HG03565 (cell line): ENCODE measurements around the gene TFF2.

Experiments
- ATAC-seq: cut with Tn5 transposase; IDR thresholded peaks from one replicate; pipeline ENCODE4 v1.9.1; 2021; ENCODE audit warnings: mild to moderate bottlenecking, moderate library complexity; ENCODE audit not compliant: unreplicated experiment

Gene TFF2

DNA sequence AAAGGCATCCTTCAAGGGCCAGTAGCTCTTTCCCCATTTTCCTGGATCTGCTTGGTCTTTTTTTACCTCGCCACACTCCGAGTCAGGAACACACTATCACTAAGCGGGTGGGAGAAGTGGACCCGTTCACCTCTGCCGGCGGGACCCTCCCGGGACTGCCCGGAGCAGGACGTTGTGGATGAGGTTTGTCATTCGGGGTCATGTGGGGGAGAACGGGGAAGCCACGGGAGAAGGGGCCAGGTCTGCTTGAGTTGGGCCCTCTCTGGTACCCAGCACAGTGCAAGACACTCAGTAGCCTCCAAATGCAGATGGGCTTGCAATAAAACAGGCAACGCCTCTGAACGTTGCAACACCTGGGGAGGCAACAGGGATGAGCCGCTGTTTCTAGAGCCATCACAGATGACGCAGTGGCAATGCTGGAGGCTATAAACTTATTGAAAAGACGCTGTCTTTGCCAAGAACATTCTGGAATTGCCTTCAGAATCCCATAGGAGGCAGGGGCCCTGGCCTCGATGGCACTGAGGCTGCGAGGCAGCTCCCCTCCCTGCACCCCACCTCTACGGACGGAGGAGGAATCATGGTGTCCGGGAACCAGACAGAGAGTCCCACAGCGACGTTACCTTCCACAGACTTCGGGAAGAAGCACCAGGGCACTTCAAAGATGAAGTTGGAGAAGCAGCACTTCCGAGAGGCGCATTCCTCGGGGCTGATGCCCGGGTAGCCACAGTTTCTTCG, 3.8 kb downstream of the TFF2 start:
- ATAC-seq, result no peak

GRCh38 chr21:42346441-42346840, 4.4 kb downstream of the TFF2 start:
- ATAC-seq, result no peak

DNA sequence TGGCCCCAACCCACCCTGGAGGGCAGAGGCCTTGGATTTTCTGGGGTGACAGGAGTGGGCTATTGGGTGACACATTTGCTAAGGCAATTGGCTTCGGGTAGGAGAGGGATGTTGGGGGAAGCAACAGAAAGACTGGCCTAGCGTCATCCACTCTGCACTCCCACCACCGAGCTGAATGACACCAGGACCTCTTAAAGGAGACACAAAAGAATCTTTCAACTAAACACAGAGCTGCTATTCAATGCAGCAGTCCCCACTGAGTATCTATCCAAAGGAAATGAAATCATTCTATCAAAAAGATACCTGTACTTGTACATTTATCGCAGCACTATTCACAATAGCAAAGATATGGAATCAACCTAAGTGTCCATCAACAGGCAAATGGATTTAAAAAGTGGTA, 6.2 kb downstream of the TFF2 start:
- no peak for ATAC-seq

- ATAC-seq, result no peak
These were observed 6.8 kb downstream of the TFF2 start for GRCh38 chr21:42343963-42344510.

DNA sequence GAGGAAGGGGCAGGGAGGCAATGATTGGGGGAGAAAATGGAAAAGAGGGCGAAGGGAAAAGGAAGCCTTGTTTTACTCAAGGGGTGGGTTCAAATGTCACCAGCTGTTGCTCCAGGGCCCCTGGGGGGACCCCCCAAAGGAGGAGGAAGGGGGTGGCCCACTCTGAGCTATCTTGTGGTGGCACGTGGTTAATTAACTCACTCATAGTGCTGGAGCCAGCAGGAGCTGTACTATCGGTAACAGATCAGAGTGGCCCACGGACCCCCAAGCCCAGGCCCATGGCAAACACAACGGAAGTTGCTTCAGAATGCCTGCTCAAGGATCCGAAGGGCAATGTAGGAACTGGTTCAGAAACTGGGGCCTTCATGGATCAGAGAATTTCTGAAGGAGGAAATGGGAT, 7.2 kb downstream of the TFF2 start:
- no peak for ATAC-seq

DNA sequence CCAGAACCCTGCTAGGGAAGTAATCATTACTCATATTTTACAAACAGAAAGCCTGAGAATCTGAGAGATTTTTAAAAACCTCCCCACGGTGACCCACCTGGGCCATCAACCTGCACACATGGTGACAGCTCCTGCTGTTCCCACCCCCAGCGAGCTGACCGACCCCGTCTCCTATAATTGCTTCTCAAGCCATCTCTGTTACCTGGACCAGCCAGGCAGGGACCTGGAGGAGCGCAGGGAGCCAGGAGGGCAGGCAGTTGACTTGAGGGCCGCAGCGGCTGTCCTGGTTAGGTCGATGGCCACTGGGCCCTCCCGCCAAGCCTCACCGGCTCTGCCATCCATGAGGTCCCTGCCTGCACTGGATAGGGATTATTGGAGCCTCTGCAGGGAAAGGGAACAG, 7.7 kb downstream of the TFF2 start:
- ATAC-seq, result no peak

DNA sequence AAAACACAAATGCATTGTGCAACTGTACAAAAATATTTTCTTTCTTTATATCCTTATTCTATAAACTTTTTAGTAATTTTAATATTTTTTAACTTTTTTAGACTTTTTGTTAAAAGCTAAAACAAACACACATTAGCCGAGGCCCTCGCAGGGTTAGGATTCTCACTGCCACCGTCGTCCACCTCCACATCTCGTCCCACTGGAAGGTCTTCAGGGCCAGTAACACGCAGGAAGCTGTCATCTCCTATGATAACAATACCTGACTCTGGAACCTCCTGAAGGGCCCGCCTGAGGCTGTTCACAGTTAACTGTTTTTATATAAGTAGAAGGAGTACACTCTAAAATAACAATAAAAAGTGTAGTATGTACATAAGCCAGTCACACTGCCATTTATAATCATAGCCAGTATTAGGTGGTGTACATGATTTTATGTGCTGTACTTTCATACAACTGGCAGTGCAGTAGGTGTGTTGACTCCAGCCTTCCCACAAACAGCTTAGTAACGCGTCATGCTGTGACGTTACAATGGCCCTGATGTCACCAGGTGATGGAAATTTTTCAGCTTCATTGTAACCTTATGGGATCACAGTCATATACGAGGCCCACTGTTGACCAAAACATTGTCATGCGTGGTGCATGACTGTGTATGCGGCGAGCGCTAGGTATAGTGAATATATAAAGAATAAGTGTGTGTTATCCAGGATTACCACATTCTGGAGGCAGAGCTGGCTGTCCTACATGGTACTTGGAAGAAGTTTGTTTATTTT, 8.8 kb downstream of the TFF2 start:
- no peak for ATAC-seq

GRCh38 chr21:42340187-42341050, 10.4 kb downstream of the TFF2 start:
- ATAC-seq, result no peak

GRCh38 chr21:42338729-42339715, 11.8 kb downstream of the TFF2 start:
- no peak for ATAC-seq

GRCh38 chr21:42337830-42338728, 12.7 kb downstream of the TFF2 start:
- no peak for ATAC-seq

- ATAC-seq, result no peak
These were observed 13.5 kb downstream of the TFF2 start for GRCh38 chr21:42337276-42337675.

DNA sequence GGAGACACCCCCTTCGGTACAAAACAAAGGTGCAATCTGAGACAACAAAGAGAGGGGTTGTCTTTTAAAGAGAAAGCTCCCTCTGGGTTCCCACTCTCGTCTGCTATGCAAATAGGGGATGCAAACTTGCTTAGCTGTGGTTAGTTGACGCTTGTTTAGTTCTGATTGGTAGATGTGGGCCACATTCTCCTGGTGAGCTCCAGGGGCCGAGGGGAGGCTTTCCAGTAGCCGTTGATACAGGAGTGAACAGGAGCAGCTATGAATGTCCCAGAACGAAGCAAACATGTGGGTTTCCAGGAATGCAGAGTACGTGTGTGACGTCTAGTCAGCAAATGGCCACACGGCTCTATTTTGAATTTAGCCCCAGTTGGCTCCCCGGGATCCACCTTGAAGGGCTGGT, 14.7 kb downstream of the TFF2 start:
- no peak for ATAC-seq

DNA sequence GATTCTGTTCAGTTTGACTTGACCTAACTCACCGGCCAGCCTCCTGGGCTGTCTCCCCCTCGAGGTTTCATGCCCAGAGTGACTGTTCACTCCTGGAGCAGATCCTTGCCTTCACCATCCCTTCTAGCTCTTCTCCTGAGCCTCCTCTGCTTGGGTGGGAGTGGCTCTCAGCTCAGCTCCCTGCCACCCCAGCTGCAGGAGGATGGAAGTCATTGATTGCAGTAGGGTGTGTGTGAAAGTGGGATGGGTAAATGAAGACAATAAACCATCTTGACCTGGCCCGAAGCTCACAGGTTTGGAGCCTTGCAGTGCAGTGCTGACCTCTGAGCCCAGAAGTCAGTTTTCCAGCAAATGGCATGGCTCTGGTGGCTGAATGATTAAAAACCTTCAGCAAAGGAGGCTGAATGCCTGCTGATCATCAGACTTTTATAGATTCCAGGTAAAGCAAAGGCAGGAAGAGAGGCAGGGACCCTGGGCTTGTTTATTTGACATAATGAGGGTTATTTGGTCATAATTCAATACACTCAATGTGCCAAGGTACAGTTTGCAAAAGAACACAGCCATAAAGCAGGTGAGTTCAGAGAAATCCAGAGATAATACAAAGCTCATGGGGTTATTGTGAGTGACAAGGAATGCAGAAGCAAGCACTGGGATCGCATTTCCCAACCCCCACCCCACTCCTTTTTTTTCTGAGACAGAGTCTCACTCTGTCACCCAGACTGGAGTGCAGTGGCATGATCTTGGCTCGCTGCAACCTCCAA, 18.1 kb downstream of the TFF2 start:
- no peak for ATAC-seq

DNA sequence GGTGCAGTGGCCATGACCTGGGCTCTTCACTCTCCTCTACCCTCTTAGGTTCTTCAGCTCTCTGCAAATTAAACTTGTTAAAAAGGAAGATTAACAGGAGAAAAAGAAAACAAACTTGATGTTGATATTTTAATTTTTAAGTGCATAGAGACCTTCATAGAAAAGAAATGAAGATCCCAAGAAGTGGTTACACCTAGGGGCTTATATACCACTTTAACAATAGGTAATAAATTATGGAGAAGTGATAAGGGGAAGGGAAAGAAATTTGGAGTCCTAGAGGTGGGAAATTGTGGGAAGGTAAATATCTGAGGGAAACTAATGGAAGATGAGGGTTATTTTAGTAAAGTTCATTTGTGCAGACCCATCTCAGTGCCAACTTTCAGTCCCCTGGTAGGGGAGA, 19.1 kb downstream of the TFF2 start:
- no peak for ATAC-seq

DNA sequence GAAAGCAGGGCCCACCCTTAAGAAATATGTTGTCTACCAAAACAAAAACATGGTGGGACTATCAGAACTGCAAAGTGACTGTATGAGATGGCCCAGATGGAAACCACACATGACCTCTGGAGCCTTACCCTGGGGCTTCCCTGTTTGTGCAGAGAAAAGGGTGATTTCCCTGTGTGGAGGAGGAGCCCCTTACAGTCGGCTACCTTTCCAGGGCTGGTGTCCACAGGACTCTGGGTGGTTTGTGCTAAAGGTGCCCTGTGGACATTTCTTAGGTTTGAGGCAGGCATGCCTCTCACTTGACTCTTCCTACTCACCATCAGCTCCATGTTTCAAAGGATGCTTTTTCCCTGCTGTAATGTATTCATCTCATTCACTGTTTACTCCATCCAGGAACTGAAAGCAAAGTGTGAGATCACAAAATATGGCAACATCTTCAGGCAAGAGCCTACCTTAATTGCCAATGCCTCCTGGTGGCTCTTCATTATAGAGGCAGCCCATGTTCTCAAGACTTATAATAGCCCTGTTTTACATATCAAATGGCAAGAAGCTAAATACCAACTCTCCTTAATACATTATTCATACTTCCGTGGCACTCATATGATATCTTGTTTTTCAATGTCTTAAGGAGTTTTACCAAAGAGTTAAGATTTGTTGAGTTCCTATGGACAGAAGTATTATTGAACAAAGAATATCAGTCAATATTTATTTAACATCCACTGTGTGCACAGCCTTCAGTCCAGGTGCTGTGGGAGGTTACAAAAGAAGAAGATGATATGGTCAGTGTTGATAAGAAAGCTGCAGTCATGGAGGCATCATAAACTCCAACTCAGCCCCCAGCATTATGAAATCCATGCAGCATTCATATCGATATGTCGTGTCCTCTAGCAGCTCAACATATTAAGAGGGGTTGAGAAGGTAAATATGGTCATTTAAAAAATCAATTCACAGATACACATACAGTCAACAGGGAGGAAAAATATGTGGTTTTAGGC, 20.1 kb downstream of the TFF2 start:
- no peak for ATAC-seq

DNA sequence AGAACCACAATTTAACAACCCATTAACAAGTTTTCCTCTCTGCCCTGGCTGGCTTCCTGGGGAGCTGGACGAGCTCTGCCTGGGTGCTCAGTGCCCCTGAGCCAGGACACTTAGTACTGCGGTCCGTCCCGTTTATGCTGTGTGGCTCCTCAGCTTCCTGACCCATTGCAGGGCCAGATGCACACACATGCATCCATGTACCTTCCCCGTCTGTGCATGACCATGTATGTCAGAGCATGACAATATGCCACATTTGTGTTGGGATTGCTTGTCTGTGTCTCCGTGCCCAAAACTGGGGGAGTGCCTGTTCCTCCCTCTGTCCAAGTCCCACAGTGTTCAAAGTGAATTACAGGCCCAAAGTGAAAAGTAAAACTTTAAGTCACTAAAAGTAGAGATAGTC, 25.9 kb downstream of the TFF2 start:
- ATAC-seq, result no peak

DNA sequence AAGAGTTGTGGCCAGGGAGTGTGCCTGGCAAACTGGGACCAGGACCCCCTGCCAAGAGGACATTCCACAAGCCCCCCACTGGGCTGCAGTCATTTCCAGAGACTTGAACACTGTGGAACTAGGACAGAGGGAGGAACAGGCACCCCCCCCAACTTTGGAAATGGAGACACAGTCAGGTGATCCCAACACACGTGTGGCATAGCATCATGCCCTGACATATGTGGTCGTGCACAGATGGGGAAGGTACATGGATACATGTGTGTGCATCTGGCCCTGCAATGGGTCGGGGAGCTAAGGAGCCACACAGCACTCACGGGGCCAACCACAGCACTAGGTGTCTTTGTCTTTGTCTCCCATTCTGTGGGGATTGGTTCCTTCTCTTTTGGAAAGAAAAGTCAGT, 28.9 kb downstream of the TFF2 start:
- no peak for ATAC-seq
